Measurements from ENCODE around the gene CCDC138. TPM values are rescaled to one million over a fixed set of nuclear protein-coding genes. Genes with fewer than 3 reads are reported as not detected.

Gene CCDC138
- total and polyA plus RNA-seq, 2 of the 13 experiments (the other 11 are each of a cell fraction or from before 2014, with no cell fraction given): 5.6 to 32.5 TPM

GRCh38 chr2:108889907-108890306 lies 103.3 kb downstream of the CCDC138 start:
- ATAC-seq: no peak
- peaks cover 4% of the 10 kb centered on the region for H3K4me1 ChIP-seq (ENCODE audit: insufficient read depth, low read length)
- no peak overlapping the region for H3K4me3 ChIP-seq (replicated peaks in 1 of 3; ENCODE audit: insufficient read depth in 1 of 3, low read depth in 2 of 3, low read length in 3 of 3)
- no peak for DNase-seq (ENCODE audit: low spot score)
- POLR2A ChIA-PET: no interaction called here
- no peaks in the 10 kb centered on the region for H4K20me1 ChIP-seq (ENCODE audit: insufficient read depth, low read length)
- no peaks in the 10 kb centered on the region for H3K36me3 ChIP-seq (replicated peaks in 1 of 2; ENCODE audit: control insufficient read depth in 1 of 2, insufficient read depth in 2 of 2, low read length in 2 of 2)
- H3K79me2 ChIP-seq (ENCODE audit: insufficient read depth, low read length): no peaks in the 10 kb centered on the region
- H3K9me3 ChIP-seq (ENCODE audit: low read length): peaks cover 16% of the 10 kb centered on the region
- CTCF ChIA-PET (ENCODE audit: low intra/inter-chr PET ratio, low total read pairs): no interaction called here
- TF ChIP-seq ZNF274 (CRISPR knock-in tag; IDR thresholded peaks at IDR 0.05): no peak
- no peak for TF ChIP-seq HNRNPLL (IDR thresholded peaks at IDR 0.05; ENCODE audit: low read depth, low read length, poor library complexity, severe bottlenecking)
- TF ChIP-seq ZBTB21 (CRISPR knock-in tag; IDR thresholded peaks at IDR 0.05): no peak
- no peak for TF ChIP-seq MAFG (CRISPR knock-in tag; IDR thresholded peaks at IDR 0.05)
- no peak for TF ChIP-seq ZNF383 (CRISPR knock-in tag; IDR thresholded peaks at IDR 0.05; ENCODE audit: borderline replicate concordance)
- TF ChIP-seq SRSF4 (IDR thresholded peaks at IDR 0.05; ENCODE audit: low read depth, low read length, poor library complexity, severe bottlenecking): no peak
- no peak for TF ChIP-seq PCBP2 (optimal IDR thresholded peaks at IDR 0.05; ENCODE audit: low read depth, low read length, poor library complexity, severe bottlenecking)
- no peak for TF ChIP-seq HES4 (CRISPR knock-in tag; IDR thresholded peaks at IDR 0.05; ENCODE audit: borderline replicate concordance)
- TF ChIP-seq ZNF644 (CRISPR knock-in tag; IDR thresholded peaks at IDR 0.05; ENCODE audit: low read depth): no peak
- no peak for TF ChIP-seq ZNF318 (CRISPR knock-in tag; IDR thresholded peaks at IDR 0.05)
- no peak for TF ChIP-seq REST (IDR thresholded peaks at IDR 0.05; ENCODE audit: borderline replicate concordance in 1 of 2, low read depth in 1 of 2, low read length in 2 of 2)
- TF ChIP-seq DRAP1 (CRISPR knock-in tag; IDR thresholded peaks at IDR 0.05): no peak
- TF ChIP-seq ZNF296 (CRISPR knock-in tag; conservative IDR thresholded peaks at IDR 0.05): no peak
- H3K27me3 ChIP-seq (ENCODE audit: control insufficient read depth in 1 of 2, insufficient read depth in 2 of 2, low read length in 2 of 2): no peaks in the 10 kb centered on the region
- 95% methylated on average over 1 of the region's 1 CpG for WGBS (ENCODE audit: low lambda C conversion rate)
- H3K27ac ChIP-seq (ENCODE audit: extremely low read length, insufficient read depth, low read length): no peak overlapping the region
- H2AFZ ChIP-seq (ENCODE audit: low read length): no peak overlapping the region
- intact Hi-C loops (cut with micrococcal nuclease; ENCODE audit: unreplicated experiment): no loop called here
- H3K4me2 ChIP-seq (ENCODE audit: low read depth, low read length): no peak overlapping the region
- no peak overlapping the region for H3K9ac ChIP-seq (ENCODE audit: insufficient read depth, low read depth, low read length)
- BruUV-seq (replicated peaks): no TSS peak
- FAIRE-seq: no peak
- in situ Hi-C loops (cut with HindIII; ENCODE audit: extremely low pct_ligation_motif_present, low pct_unique_long_range_greater_than_20kb): no loop called here

Measured in HepG2 (cell line).